GM10847 (cell line): ENCODE measurements around the gene RGS5.

Experiments
- POLR2A ChIP-seq: IDR thresholded peaks from 2 replicates; pipeline ENCODE4 v1.6.1; 2011; ENCODE audit not compliant: insufficient read length; ENCODE audit errors: extremely low read depth

RGS5 gene

GRCh38 chr1:163130225-163130856 lies 72.4 kb downstream of the RGS5 start:
- no peak for TF ChIP-seq POLR2A

GRCh38 chr1:163128282-163128681 lies 74.4 kb downstream of the RGS5 start:
- no peak for TF ChIP-seq POLR2A

- no peak for TF ChIP-seq POLR2A
Observed at GRCh38 chr1:163124812-163125211, 77.9 kb downstream of the RGS5 start.

- TF ChIP-seq POLR2A, result no peak
Observed at GRCh38 chr1:163120372-163120771, 82.3 kb downstream of the RGS5 start.

- TF ChIP-seq POLR2A, result no peak
Observed at GRCh38 chr1:163119707-163120106, 83.0 kb downstream of the RGS5 start.

- no peak for TF ChIP-seq POLR2A
Observed at GRCh38 chr1:163115887-163116286, 86.8 kb downstream of the RGS5 start.

GRCh38 chr1:163107655-163108054 lies 95.1 kb downstream of the RGS5 start:
- no peak for TF ChIP-seq POLR2A

GRCh38 chr1:163106364-163106987 lies 96.2 kb downstream of the RGS5 start:
- TF ChIP-seq POLR2A, result no peak

- no peak for TF ChIP-seq POLR2A
Observed at GRCh38 chr1:163104385-163105099, 98.2 kb downstream of the RGS5 start.

- no peak for TF ChIP-seq POLR2A
Observed at GRCh38 chr1:163102590-163102989, 100.1 kb downstream of the RGS5 start.

- no peak for TF ChIP-seq POLR2A
Observed at GRCh38 chr1:163095213-163095612, 107.5 kb downstream of the RGS5 start.

- TF ChIP-seq POLR2A, result no peak
Observed at GRCh38 chr1:163094589-163094988, 108.1 kb downstream of the RGS5 start.

GRCh38 chr1:163094182-163094581 lies 108.5 kb downstream of the RGS5 start:
- no peak for TF ChIP-seq POLR2A

GRCh38 chr1:163093579-163093978 lies 109.1 kb downstream of the RGS5 start:
- no peak for TF ChIP-seq POLR2A

GRCh38 chr1:163093169-163093568 lies 109.5 kb downstream of the RGS5 start:
- TF ChIP-seq POLR2A, result no peak
